HG02840 (cell line): ENCODE data around the gene SH3BGRL3.
A peak's percentile ranks its signal among the peaks of the same experiment; 100 is the strongest.
"Not testable (repeated sequence)": the region's sequence is repeated elsewhere in the genome, so short reads cannot be mapped to it uniquely, and the experiment has no call there.

Experiments used
- ATAC-seq: cut with Tn5 transposase; IDR thresholded peaks from one replicate; pipeline ENCODE4 v1.9.1; 2021; ENCODE audit warnings: mild to moderate bottlenecking, moderate library complexity, moderate number of reproducible peaks; ENCODE audit not compliant: unreplicated experiment, low FRiP score

SH3BGRL3 gene

GRCh38 chr1:26290122-26290881 is 10.4 kb downstream of the SH3BGRL3 start:
- no peak for ATAC-seq

GRCh38 chr1:26290882-26291261 is 11.0 kb downstream of the SH3BGRL3 start:
- ATAC-seq: no peak

- ATAC-seq: no peak
Observed at GRCh38 chr1:26291433-26291832, 11.5 kb downstream of the SH3BGRL3 start.

GRCh38 chr1:26291939-26292338 is 12.1 kb downstream of the SH3BGRL3 start:
- no peak for ATAC-seq

- ATAC-seq: not testable (repeated sequence)
Observed at GRCh38 chr1:26292735-26293134, 12.8 kb downstream of the SH3BGRL3 start.

- ATAC-seq: no peak
Observed at GRCh38 chr1:26293911-26294463, 14.1 kb downstream of the SH3BGRL3 start.

GRCh38 chr1:26295194-26296138 is 15.6 kb downstream of the SH3BGRL3 start:
- no peak for ATAC-seq

GRCh38 chr1:26296340-26297056 is 16.6 kb downstream of the SH3BGRL3 start:
- ATAC-seq: no peak

GRCh38 chr1:26297057-26297790 is 17.3 kb downstream of the SH3BGRL3 start:
- ATAC-seq: no peak

- no peak for ATAC-seq
Observed at GRCh38 chr1:26297791-26298124, 17.9 kb downstream of the SH3BGRL3 start.

- ATAC-seq: no peak
Observed at GRCh38 chr1:26300578-26301275, 20.8 kb downstream of the SH3BGRL3 start.

- no peak for ATAC-seq
Observed at GRCh38 chr1:26302733-26303405, 23.0 kb downstream of the SH3BGRL3 start.

- peak; percentile 5 for ATAC-seq
Observed at GRCh38 chr1:26305667-26306289, 25.9 kb downstream of the SH3BGRL3 start.

GRCh38 chr1:26306290-26307229 is 26.7 kb downstream of the SH3BGRL3 start, which contains the start of gene UBXN11:
UBXN11 (minus strand) TSS chr1:26306636; CDS start chr1:26302883, 3,753 bp downstream.
- ATAC-seq: peak; percentile 96

GRCh38 chr1:26307363-26307781 is 27.5 kb downstream of the SH3BGRL3 start:
- ATAC-seq: no peak

GRCh38 chr1:26307966-26308899 is 28.3 kb downstream of the SH3BGRL3 start:
- not testable (repeated sequence) for ATAC-seq
